ENCODE results near the gene SIX3. TPM values are rescaled to one million over a fixed set of nuclear protein-coding genes. Genes with fewer than 3 reads are reported as not detected.

The SIX3 gene
- total and polyA plus RNA-seq, 2 experiments from 2014 or later = 0.21 to 0.28 TPM

DNA sequence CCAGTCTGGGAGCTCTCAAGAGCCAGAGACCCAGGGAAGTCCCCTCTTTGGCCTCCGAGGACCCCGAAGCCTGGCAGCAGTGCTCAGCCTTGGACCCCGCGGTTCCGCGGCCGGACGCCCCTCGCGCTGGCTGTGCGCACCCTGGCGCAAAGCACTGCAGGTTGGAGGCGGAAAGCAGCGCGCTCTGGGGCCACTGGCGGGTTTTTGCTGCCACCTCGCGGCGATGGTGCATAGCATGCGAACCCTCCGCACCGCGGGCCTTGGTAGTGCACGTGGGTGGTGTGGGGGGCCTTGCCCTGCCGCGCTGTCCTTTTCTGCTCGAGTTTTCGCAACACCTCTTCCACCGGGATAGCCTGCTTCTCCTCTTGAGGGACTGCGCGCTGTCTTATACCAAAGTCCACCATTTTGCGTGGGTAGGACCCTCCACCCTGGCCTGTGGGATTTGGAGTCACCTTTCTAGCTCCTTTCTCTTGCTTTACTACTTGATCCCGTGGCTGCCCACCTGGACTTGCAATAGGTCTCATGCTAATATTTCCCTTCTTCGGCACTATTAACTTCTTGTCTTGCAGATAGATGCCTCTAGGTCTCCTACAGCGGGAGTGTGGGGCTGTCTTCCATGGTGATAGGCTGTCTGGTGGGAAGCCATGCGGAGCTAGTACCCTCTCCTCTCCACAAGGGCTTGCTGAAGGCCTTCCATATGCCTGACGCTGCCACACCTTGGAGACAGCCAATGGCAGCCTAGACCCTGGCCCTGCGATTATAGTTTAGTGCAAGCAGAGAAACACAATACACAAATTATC lies 14.3 kb downstream of the SIX3 start:
- peak; percentile 91 for DNase-seq (ENCODE audit: low spot score)
- TF ChIP-seq NANOG (IDR thresholded peaks at IDR 0.05; ENCODE audit: borderline replicate concordance) (no peak), CTCF (conservative IDR thresholded peaks at IDR 0.05; ENCODE audit: low read depth in 2 of 2) (peak; percentile 75 to 98), STAT1 (IDR thresholded peaks at IDR 0.05; ENCODE audit: unreplicated experiment) (no peak), CREB1 (CRISPR knock-in tag; IDR thresholded peaks at IDR 0.05; ENCODE audit: low read depth) (0 out of 2 replicates have a peak, but pooled peaks have one; percentile 24)
- TF ChIP-seq, protein P1, sequence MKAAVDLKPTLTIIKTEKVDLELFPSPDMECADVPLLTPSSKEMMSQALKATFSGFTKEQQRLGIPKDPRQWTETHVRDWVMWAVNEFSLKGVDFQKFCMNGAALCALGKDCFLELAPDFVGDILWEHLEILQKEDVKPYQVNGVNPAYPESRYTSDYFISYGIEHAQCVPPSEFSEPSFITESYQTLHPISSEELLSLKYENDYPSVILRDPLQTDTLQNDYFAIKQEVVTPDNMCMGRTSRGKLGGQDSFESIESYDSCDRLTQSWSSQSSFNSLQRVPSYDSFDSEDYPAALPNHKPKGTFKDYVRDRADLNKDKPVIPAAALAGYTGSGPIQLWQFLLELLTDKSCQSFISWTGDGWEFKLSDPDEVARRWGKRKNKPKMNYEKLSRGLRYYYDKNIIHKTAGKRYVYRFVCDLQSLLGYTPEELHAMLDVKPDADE (IDR thresholded peaks at IDR 0.05) = no peak
- H3K9me2 ChIP-seq (ENCODE audit: insufficient read depth) = no peaks in the 10 kb centered on the region
- H3K27me3 ChIP-seq (ENCODE audit: insufficient read depth) = peaks cover 73% of the 10 kb centered on the region
- 0 out of 2 replicates have a peak, but pooled peaks cover 2% of the 10 kb centered on the region for H3F3A ChIP-seq (replicated peaks; ENCODE audit: low read depth)
- H2AFZ ChIP-seq = peak overlapping the region; percentile 88
- peaks cover 62% of the 10 kb centered on the region for H3K27me3 Mint-ChIP-seq (ENCODE audit: insufficient read depth, low read depth, poor library complexity)
- peak; percentile 63 for ATAC-seq
- H3K79me2 ChIP-seq (replicated peaks; ENCODE audit: insufficient read depth) = no peaks in the 10 kb centered on the region
- no peaks in the 10 kb centered on the region for H3K36me3 ChIP-seq (ENCODE audit: insufficient read depth)
- H3K36me3 Mint-ChIP-seq (ENCODE audit: low read depth) = no peaks in the 10 kb centered on the region; the same call in 1 of the 3 replicates
- H4K20me1 ChIP-seq (replicated peaks; ENCODE audit: insufficient read depth) = no peaks in the 10 kb centered on the region
- peak overlapping the region; percentile 68 for H3K4me3 Mint-ChIP-seq
- no peak overlapping the region for H3K27ac ChIP-seq (ENCODE audit: low read depth)
- H3K4me2 ChIP-seq = peak overlapping the region; percentile 80
- peaks cover 34% of the 10 kb centered on the region for H3K4me1 Mint-ChIP-seq
- peaks cover 4% of the 10 kb centered on the region; the same call in 2 of the 3 replicates for H3K9me3 Mint-ChIP-seq
- H3K27ac Mint-ChIP-seq = no peak overlapping the region
- peaks cover 34% of the 10 kb centered on the region for H3K4me1 ChIP-seq (ENCODE audit: insufficient read depth)
- peak overlapping the region; percentile 54 for H3K4me3 ChIP-seq

GRCh38 chr2:44956843-44957242 lies 15.3 kb downstream of the SIX3 start:
- ATAC-seq = no peak
- no peaks in the 10 kb centered on the region for H3K79me2 ChIP-seq (replicated peaks; ENCODE audit: insufficient read depth)
- Mint-ChIP-seq H3K9me3 (peaks cover 4% of the 10 kb centered on the region; the same call in 2 of the 3 replicates), H3K27ac (no peak overlapping the region), H3K4me1 (peaks cover 28% of the 10 kb centered on the region), H3K36me3 (ENCODE audit: low read depth) (no peaks in the 10 kb centered on the region; the same call in 1 of the 3 replicates), H3K27me3 (ENCODE audit: insufficient read depth, low read depth, poor library complexity) (peaks cover 54% of the 10 kb centered on the region), H3K4me3 (no peak overlapping the region)
- H3K4me1 ChIP-seq (ENCODE audit: insufficient read depth) = peaks cover 32% of the 10 kb centered on the region
- H3K4me3 ChIP-seq = peak overlapping the region; percentile 23; the same call in 1 of the 2 replicates
- H3K27me3 ChIP-seq (ENCODE audit: insufficient read depth) = peaks cover 63% of the 10 kb centered on the region
- H3K27ac ChIP-seq (ENCODE audit: low read depth) = no peak overlapping the region
- peak overlapping the region; percentile 58 for H3K4me2 ChIP-seq
- no peak overlapping the region for H2AFZ ChIP-seq
- H3K9me2 ChIP-seq (ENCODE audit: insufficient read depth) = no peaks in the 10 kb centered on the region
- H3K36me3 ChIP-seq (ENCODE audit: insufficient read depth) = no peaks in the 10 kb centered on the region
- H3F3A ChIP-seq (replicated peaks; ENCODE audit: low read depth) = 0 out of 2 replicates have a peak, but pooled peaks cover 2% of the 10 kb centered on the region
- no peaks in the 10 kb centered on the region for H4K20me1 ChIP-seq (replicated peaks; ENCODE audit: insufficient read depth)
- DNase-seq (ENCODE audit: low spot score) = no peak
- TF ChIP-seq CTCF (conservative IDR thresholded peaks at IDR 0.05; ENCODE audit: low read depth in 2 of 2) = no peak
- TF ChIP-seq, protein P1 (IDR thresholded peaks at IDR 0.05) = no peak
- TF ChIP-seq, protein P2, sequence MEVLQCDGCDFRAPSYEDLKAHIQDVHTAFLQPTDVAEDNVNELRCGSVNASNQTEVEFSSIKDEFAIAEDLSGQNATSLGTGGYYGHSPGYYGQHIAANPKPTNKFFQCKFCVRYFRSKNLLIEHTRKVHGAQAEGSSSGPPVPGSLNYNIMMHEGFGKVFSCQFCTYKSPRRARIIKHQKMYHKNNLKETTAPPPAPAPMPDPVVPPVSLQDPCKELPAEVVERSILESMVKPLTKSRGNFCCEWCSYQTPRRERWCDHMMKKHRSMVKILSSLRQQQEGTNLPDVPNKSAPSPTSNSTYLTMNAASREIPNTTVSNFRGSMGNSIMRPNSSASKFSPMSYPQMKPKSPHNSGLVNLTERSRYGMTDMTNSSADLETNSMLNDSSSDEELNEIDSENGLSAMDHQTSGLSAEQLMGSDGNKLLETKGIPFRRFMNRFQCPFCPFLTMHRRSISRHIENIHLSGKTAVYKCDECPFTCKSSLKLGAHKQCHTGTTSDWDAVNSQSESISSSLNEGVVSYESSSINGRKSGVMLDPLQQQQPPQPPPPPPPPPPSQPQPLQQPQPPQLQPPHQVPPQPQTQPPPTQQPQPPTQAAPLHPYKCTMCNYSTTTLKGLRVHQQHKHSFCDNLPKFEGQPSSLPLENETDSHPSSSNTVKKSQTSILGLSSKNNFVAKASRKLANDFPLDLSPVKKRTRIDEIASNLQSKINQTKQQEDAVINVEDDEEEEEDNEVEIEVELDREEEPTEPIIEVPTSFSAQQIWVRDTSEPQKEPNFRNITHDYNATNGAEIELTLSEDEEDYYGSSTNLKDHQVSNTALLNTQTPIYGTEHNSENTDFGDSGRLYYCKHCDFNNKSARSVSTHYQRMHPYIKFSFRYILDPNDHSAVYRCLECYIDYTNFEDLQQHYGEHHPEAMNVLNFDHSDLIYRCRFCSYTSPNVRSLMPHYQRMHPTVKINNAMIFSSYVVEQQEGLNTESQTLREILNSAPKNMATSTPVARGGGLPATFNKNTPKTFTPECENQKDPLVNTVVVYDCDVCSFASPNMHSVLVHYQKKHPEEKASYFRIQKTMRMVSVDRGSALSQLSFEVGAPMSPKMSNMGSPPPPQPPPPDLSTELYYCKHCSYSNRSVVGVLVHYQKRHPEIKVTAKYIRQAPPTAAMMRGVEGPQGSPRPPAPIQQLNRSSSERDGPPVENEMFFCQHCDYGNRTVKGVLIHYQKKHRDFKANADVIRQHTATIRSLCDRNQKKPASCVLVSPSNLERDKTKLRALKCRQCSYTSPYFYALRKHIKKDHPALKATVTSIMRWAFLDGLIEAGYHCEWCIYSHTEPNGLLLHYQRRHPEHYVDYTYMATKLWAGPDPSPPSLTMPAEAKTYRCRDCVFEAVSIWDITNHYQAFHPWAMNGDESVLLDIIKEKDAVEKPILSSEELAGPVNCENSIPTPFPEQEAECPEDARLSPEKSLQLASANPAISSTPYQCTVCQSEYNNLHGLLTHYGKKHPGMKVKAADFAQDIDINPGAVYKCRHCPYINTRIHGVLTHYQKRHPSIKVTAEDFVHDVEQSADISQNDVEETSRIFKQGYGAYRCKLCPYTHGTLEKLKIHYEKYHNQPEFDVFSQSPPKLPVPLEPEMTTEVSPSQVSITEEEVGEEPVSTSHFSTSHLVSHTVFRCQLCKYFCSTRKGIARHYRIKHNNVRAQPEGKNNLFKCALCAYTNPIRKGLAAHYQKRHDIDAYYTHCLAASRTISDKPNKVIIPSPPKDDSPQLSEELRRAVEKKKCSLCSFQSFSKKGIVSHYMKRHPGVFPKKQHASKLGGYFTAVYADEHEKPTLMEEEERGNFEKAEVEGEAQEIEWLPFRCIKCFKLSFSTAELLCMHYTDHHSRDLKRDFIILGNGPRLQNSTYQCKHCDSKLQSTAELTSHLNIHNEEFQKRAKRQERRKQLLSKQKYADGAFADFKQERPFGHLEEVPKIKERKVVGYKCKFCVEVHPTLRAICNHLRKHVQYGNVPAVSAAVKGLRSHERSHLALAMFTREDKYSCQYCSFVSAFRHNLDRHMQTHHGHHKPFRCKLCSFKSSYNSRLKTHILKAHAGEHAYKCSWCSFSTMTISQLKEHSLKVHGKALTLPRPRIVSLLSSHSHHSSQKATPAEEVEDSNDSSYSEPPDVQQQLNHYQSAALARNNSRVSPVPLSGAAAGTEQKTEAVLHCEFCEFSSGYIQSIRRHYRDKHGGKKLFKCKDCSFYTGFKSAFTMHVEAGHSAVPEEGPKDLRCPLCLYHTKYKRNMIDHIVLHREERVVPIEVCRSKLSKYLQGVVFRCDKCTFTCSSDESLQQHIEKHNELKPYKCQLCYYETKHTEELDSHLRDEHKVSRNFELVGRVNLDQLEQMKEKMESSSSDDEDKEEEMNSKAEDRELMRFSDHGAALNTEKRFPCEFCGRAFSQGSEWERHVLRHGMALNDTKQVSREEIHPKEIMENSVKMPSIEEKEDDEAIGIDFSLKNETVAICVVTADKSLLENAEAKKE (CRISPR knock-in tag; IDR thresholded peaks at IDR 0.05) = no peak

All from GM23338 (cell line).